ENCODE measurements around the gene KANK3.
"Not testable (repeated sequence)": the region's sequence is repeated elsewhere in the genome, so short reads cannot be mapped to it uniquely, and the experiment has no call there.

Gene KANK3

GRCh38 chr19:8342684-8343482, at the start of gene KANK3:
TSS of gene KANK3 (minus strand) at chr19:8343262. CDS start at chr19:8337828, 5,434 bp downstream.
- peak; percentile 97 for DNase-seq (ENCODE audit: insufficient read length, low spot score)
- peak; percentile 76 for FAIRE-seq

- no peak for DNase-seq (ENCODE audit: insufficient read length, low spot score)
- FAIRE-seq, result no peak
Observed at GRCh38 chr19:8392017-8392591, 49.0 kb upstream of the KANK3 start.

- DNase-seq (ENCODE audit: insufficient read length, low spot score) (no peak), FAIRE-seq (no peak)
Observed at GRCh38 chr19:8391198-8392016, 48.3 kb upstream of the KANK3 start.

DNA sequence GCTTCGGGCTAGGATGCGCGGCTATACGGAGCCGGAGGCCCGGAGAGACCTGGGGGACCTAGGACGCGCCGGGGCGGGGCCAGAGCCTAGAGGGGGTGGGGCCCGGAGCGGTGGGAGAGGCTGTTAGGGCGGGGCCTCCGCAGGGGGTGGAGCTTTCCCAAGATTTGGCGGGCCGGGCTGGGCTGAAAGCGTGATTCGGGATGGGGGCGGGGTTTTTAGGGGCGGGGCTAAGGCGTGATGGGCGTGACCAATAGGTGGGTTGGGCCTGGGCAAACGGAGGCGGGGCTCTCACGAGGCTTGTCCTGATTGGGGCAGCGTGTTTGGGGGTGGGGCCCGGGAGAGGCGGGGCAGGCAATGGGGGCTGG, 47.5 kb upstream of the KANK3 start:
- FAIRE-seq (peak; percentile 78), DNase-seq (ENCODE audit: insufficient read length, low spot score) (peak; percentile 89)

GRCh38 chr19:8389891-8390616, 47.0 kb upstream of the KANK3 start, which contains the start of gene RAB11B:
TSS of gene RAB11B (plus strand) at chr19:8390360. CDS start at chr19:8390417, 57 bp downstream.
- peak; percentile 99 for FAIRE-seq

GRCh38 chr19:8388612-8388958, 45.5 kb upstream of the KANK3 start:
- DNase-seq (ENCODE audit: insufficient read length, low spot score) (no peak), FAIRE-seq (no peak)

More at GRCh38 chr19:8389891-8390616, 47.0 kb upstream of the KANK3 start, which contains the start of gene RAB11B:
- peak; percentile 96 for DNase-seq (ENCODE audit: insufficient read length, low spot score)

DNA sequence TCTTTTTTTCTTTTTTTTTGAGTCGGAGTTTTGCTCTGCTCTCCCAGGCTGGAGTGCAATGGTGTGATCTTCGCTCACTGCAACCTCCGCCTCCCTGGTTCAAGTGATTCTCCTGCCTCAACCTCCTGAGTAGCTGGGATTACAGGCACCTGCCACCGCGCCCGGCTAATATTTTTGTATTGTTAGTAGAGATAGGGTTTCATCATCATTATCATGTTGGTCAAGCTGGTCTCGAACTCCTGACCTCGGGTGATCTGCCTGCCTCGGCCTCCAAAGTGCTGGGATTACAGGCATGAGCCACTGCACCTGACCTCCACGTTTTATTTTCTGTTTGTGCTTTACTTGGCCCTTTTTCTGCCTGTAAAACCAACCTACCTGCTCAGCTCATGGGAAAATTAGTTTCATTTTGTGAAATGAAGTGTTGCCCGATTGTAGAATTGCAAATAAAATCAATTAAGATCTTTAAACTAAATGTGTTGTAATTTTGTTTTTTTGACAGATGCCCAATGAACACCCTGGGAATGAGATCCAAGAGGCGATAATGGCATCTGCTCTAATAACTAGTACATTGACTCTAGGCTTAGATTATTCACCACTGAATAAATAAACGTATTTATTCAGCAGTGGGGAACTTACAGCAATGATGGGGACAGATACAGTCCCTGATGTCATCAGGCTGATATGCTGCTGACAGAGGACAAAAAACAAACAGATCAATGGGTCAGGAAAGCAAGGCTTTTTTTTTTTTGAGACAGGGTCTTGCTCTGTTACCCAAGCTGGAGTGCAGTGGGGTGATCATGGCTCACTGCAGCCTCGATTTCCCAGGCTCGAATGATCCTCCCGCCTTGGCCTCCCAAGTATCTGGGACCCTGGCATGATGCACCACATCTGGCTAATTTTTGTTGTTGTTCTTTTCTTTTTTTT, 44.9 kb upstream of the KANK3 start:
- no peak for FAIRE-seq

GRCh38 chr19:8386990-8387389, 43.9 kb upstream of the KANK3 start:
- FAIRE-seq, result no peak
- no peak for DNase-seq (ENCODE audit: insufficient read length, low spot score)

More for the DNA sequence above, 44.9 kb upstream of the KANK3 start:
- no peak for DNase-seq (ENCODE audit: insufficient read length, low spot score)

- FAIRE-seq; DNase-seq (ENCODE audit: insufficient read length, low spot score): not testable (repeated sequence)
Observed at GRCh38 chr19:8386419-8386818, 43.4 kb upstream of the KANK3 start.

GRCh38 chr19:8385566-8385965, 42.5 kb upstream of the KANK3 start:
- not testable (repeated sequence) for FAIRE-seq; DNase-seq (ENCODE audit: insufficient read length, low spot score)

GRCh38 chr19:8385103-8385502, 42.0 kb upstream of the KANK3 start:
- DNase-seq (ENCODE audit: insufficient read length, low spot score); FAIRE-seq: not testable (repeated sequence)

GRCh38 chr19:8384569-8384968, 41.5 kb upstream of the KANK3 start:
- not testable (repeated sequence) for FAIRE-seq

GRCh38 chr19:8379156-8379891, 36.3 kb upstream of the KANK3 start:
- FAIRE-seq; DNase-seq (ENCODE audit: insufficient read length, low spot score): not testable (repeated sequence)

More at GRCh38 chr19:8384569-8384968, 41.5 kb upstream of the KANK3 start:
- DNase-seq (ENCODE audit: insufficient read length, low spot score), result not testable (repeated sequence)

DNA sequence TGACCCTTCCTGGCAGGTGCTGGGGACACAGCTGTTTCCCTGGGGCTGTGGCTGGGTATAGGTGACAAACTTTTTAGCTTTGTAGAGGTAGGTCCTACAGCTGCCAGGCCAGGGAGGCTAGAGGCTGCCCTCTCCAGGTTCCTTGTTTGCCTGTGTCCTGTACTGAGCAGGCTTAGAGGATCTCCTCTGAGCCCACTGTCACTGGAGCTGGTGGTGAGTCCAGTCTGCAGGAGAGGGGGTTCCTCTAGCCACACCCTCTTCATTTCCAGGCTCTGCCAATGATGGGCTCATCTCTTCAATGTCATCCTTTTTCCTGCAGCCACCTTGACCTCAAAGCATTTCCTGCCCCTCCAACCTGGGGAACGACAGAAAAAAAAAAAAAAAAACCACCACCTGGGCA, 34.5 kb upstream of the KANK3 start:
- DNase-seq (ENCODE audit: insufficient read length, low spot score) (no peak), FAIRE-seq (no peak)

GRCh38 chr19:8376373-8376974, 33.4 kb upstream of the KANK3 start:
- not testable (repeated sequence) for DNase-seq (ENCODE audit: insufficient read length, low spot score); FAIRE-seq

DNA sequence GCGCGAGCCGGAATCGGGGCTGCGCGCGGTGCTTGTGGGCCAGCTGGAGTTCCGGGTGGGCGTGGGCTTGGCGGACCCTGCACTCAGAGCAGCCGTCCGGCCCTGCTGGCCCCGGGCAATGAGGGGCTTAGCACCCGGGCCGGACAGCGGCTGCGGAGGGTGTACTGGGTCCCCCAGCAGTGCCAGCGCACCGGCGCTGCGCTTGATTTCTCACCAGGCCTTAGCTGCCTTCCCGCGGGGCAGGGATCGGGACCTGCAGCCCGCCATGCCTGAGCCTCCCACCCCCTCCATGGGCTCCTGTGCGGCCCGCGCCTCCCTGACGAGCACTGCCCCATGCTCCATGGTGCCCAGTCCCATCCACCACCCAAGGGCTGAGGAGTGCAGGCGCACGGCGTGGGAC, 32.7 kb upstream of the KANK3 start:
- not testable (repeated sequence) for FAIRE-seq; DNase-seq (ENCODE audit: insufficient read length, low spot score)

DNA sequence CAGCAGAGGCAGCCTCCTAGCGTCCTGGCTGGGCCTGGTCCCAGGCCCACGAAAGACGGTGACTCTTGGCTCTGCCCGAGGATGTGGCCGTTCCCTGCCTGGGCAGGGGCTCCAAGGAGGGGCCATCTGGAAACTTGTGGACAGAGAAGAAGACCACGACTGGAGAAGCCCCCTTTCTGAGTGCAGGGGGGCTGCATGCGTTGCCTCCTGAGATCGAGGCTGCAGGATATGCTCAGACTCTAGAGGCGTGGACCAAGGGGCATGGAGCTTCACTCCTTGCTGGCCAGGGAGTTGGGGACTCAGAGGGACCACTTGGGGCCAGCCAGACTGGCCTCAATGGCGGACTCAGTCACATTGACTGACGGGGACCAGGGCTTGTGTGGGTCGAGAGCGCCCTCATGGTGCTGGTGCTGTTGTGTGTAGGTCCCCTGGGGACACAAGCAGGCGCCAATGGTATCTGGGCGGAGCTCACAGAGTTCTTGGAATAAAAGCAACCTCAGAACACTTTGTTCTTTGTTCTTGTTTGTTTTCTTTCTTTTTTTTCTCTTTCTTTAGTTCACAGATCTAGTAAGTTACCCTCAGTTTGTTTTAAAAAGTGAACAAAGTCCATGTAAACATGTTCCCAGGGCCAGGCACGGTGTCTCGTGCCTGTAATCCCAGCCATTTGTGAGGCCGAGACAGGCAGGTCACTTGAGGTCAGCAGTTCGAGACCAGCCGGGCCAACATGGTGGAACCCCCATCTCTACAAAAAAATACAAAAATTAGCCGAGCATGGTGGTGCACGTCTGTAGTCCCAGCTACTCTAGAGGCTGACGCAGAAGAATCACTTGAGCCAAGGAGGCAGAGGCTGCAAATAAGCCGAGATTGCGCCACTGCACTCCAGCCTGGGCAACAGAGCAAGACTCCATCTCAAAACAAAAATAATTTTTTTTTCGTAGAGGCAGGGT, 31.1 kb upstream of the KANK3 start:
- no peak for FAIRE-seq
- no peak for DNase-seq (ENCODE audit: insufficient read length, low spot score)

Data from GM19239 (cell line).